Subcutaneous adipose tissue (tissue), 4 donors: ENCODE data around the gene CBFA2T3. TPM values are rescaled to one million over a fixed set of nuclear protein-coding genes. Genes with fewer than 3 reads are reported as not detected.

Source experiments
- CTCF ChIP-seq: fragments of 450-650 bp; IDR thresholded peaks from one replicate; pipeline ENCODE4 v1.5.1; 2016; ENCODE audit warnings: low read depth, mild to moderate bottlenecking, control low read depth, antibody characterized with exemption, moderate library complexity
- total RNA-seq, 4 donors: library from RNA; depleted of rRNA; stranded (reverse); fragments of >200 nt; gene quantifications; one replicate each; pipeline ENCODE4 v1.1.0, GENCODE V29; 2016

The CBFA2T3 gene
- total RNA-seq, 4 donors from 2014 or later, result 0.49 to 6.6 (median 1.1) TPM

DNA sequence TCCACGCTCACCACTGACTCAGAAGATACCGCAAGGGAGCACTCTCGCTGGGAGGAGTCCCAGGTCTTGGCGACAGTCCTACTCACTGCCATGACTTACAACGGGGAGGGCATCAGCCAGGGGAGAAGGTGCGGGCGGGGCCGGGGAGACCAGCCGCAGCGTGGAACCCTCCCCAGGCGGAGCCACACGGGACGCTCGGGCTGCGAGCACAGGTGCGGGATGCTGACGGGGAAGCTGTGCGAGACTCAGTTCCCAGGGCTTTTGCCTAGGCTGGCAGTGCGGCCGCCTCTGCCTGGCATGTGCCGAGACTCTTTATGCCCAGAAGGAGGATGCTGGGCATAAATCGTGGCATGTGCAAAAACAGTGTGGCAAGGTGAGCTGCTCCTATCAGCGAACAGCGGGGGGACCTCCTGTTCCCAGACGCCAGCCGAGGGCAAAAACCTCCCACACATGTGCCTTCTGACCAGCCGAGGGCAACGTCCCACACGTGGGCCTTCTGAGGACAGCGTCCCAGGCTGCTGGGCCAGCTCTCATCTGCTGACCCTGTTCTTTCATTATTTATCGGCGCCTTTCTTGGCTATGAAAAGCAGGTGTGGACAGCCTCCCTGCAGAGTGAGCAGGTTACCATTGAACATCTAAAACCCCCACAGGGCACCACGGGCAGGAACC, 126.3 kb downstream of the CBFA2T3 start:
- no peak for TF ChIP-seq CTCF

GRCh38 chr16:88848557-88848956, 128.4 kb downstream of the CBFA2T3 start:
- no peak for TF ChIP-seq CTCF

- no peak for TF ChIP-seq CTCF
Observed at GRCh38 chr16:88847654-88848053, 129.4 kb downstream of the CBFA2T3 start.

DNA sequence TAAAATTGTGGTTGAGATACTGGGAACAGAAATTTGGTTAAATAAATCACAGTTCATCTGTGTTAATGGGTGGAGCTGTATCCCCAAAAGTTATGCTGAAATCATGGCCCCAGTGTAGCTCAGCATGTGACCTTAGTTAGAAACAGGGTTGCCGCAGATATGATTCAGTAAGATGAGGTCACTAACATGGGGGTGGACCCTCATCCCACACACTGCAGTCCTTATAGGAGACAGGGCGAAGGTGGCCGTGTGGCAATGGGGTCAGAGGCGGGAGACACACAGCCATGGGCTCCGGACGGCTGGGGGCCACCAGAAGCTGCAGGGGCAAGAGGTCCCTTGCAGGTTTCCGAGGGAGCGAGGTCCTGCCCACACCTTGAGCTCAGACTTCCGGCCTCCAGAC, 130.9 kb downstream of the CBFA2T3 start:
- TF ChIP-seq CTCF, result no peak

GRCh38 chr16:88844419-88845036, 132.5 kb downstream of the CBFA2T3 start:
- no peak for TF ChIP-seq CTCF

DNA sequence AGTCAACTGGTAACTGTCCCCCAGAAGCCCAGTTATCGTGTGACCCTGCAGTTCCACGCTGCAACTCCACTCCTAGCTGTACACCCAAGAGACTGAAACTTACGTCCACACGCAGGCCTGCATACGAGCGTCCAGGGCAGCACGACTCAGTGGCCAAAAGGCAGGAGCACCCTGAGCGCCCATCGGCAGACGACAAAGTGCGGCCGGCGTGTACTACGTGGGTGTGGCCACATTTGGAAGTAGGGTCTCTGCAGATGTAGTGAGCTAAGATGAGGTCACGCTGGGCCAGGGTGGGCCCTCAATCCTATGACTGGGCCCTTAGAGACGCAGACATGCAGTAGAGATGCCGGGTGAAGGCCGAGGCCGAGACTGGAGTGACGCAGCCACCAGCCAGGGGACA, 133.8 kb downstream of the CBFA2T3 start:
- no peak for TF ChIP-seq CTCF

DNA sequence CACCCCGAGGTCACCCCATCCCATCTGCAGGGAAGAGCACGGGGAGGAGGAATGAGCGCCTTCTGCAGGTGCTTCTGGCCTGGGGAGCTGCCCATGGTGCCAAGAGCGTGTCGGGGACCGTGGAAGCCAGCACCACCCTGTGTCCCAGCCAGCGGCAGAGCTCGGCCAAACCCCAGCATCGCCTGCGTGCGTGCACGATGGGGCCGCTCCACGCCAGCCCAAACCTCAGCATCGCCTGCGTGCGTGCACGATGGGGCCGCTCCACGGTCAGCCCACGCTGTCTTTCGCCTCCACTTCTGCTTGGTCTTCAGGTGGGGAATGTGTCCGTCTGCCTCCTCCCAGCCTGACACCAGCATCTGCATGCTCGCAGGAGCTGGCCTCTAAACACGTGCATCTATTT, 134.2 kb downstream of the CBFA2T3 start:
- TF ChIP-seq CTCF, result no peak
